Uterus (tissue), 4 donors: Measurements from ENCODE around the gene DGKD. TPM values are rescaled to one million over a fixed set of nuclear protein-coding genes. Genes with fewer than 3 reads are reported as not detected.

ENCODE experiments used
- DNase-seq, 2 donors: peaks; one replicate each; pipeline ENCODE4 v3.0.0-alpha.2; 2019 to 2020
- H3K27ac ChIP-seq, 2 donors: fragments of 200-600 bp; sonication (generic); 1 replicate in 1 of 2; 2 replicates in 1 of 2; pipeline ENCODE4 v1.5.1; 2016 to 2018
- H3K27me3 ChIP-seq, 2 donors: fragments of 200-600 bp; sonication (generic); one replicate each; pipeline ENCODE4 v1.5.1; 2018 to 2019; ENCODE audit warnings: control low read depth in 1 of 2
- H3K36me3 ChIP-seq, 2 donors: fragments of 200-600 bp; sonication (generic); one replicate each; pipeline ENCODE4 v1.5.1; 2019; ENCODE audit warnings: control low read depth in 1 of 2
- H3K4me1 ChIP-seq, 2 donors: fragments of 200-600 bp; sonication (generic); one replicate each; pipeline ENCODE4 v1.5.1; 2018 to 2019; ENCODE audit warnings: control low read depth in 1 of 2
- H3K4me3 ChIP-seq, 2 donors: fragments of 200-600 bp; sonication (generic); 1 replicate in 1 of 2; 2 replicates in 1 of 2; pipeline ENCODE4 v1.5.1; 2018 to 2019; ENCODE audit warnings: mild to moderate bottlenecking in 1 of 2
- H3K9me3 ChIP-seq, 2 donors: fragments of 200-600 bp; sonication (generic); one replicate each; pipeline ENCODE4 v1.5.1; 2019; ENCODE audit warnings: control low read depth in 1 of 2
- CTCF ChIP-seq, 4 experiments: fragments of 200-600 bp in 2 of 4; fragments of 450-650 bp in 2 of 4; sonication (generic) in 2 of 4; IDR thresholded peaks; one replicate each; pipeline ENCODE4 v1.5.1; 2016 to 2019; ENCODE audit warnings: antibody characterized with exemption in 4 of 4, mild to moderate bottlenecking in 2 of 4, moderate library complexity in 1 of 4
- POLR2A ChIP-seq, 2 donors: fragments of 450-650 bp; IDR thresholded peaks; one replicate each; pipeline ENCODE4 v1.6.1; 2016; ENCODE audit warnings: antibody characterized with exemption in 2 of 2, mild to moderate bottlenecking in 1 of 2, moderate library complexity in 1 of 2
- intact Hi-C: fragments of 100-400 bp; cut with DNase I; formaldehyde crosslinking; loops from one replicate; pipeline ENCODE4 v1.15.1; 2023; ENCODE audit warnings: low total_unique reads
- total RNA-seq, 4 donors: library from RNA; depleted of rRNA in 3 of 4; stranded (reverse); fragments of >200 nt in 3 of 4; gene quantifications; one replicate each; pipeline versions ENCODE4 v1.1.0 to v1.2.4, GENCODE V29; 2014 to 2023
- donor health status: DM: yes; HTN: yes; CAD: no.

The DGKD gene
- total RNA-seq, 4 donors from 2014 or later = 5.0 to 46.1 (median 28.0) TPM

DNA sequence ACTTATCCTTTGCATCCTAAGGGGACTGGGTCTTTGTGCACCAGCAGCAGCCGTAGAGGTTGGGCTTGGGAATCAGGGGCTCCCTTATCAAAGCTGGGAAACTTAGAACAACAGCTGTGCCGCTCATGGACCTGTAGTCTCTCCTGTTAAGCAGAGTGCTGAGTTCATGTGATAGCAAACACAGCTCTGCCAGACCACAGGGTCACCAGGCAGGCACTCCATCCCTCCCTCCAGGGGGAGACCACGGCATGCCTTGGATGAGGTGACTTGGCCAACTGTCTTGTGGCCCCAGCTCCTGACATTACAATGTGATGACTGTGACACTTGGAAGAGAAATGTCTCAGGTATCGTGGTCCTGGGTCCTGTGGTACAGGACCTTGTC lies 60.0 kb downstream of the DGKD start:
- Histone ChIP-seq H3K27ac (peak overlapping the region; percentile 1 to 39), H3K27me3 (no peaks in the 10 kb centered on the region), H3K4me3 (no peak overlapping the region), H3K9me3 (peaks cover 0 to 2% of the 10 kb centered on the region in 2 donors), H3K36me3 (no peaks in the 10 kb centered on the region), H3K4me1 (peaks cover 0 to 10% of the 10 kb centered on the region in 2 donors)
- intact Hi-C loops = no loop called here
- TF ChIP-seq POLR2A (IDR thresholded peaks at IDR 0.05) (no peak), CTCF (IDR thresholded peaks at IDR 0.05) (no peak)
- DNase-seq = no peak

GRCh38 chr2:233414777-233415570 lies 60.7 kb downstream of the DGKD start:
- no peak for TF ChIP-seq POLR2A (IDR thresholded peaks at IDR 0.05)
- TF ChIP-seq CTCF (IDR thresholded peaks at IDR 0.05) = no peak
- Histone ChIP-seq H3K27ac (peak overlapping the region in 1 of 2 donors; percentile 39), H3K9me3 (peaks cover 0 to 2% of the 10 kb centered on the region in 2 donors), H3K36me3 (no peaks in the 10 kb centered on the region), H3K4me3 (no peak overlapping the region), H3K4me1 (peaks cover 0 to 10% of the 10 kb centered on the region in 2 donors), H3K27me3 (no peaks in the 10 kb centered on the region)
- no peak for DNase-seq
- intact Hi-C loops = no loop called here

DNA sequence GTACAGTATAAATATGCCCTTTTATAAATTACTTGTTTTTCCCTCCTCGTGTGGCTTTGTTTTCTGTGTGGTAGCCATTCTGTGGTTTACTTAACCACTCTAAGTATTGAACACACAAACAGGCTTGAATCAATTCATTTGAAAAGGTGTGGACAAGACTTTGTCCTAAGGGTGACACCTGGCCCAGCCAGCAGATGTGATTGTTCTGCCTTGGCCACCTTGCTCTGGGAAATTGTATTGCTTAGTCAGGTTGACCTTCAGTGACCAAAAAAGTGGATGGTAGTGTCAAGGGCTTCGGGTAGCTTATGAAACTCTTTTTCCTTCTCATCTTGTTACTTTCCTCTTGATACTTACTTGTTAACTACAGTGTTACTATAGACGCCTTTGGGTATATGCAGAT lies 61.9 kb downstream of the DGKD start:
- no peaks in the 10 kb centered on the region for H3K36me3 ChIP-seq
- H3K4me3 ChIP-seq = no peak overlapping the region
- no peak overlapping the region for H3K27ac ChIP-seq
- H3K4me1 ChIP-seq = peaks cover 0 to 10% of the 10 kb centered on the region in 2 donors
- intact Hi-C loops = no loop called here
- TF ChIP-seq CTCF (IDR thresholded peaks at IDR 0.05) = no peak
- TF ChIP-seq POLR2A (IDR thresholded peaks at IDR 0.05) = no peak
- DNase-seq = no peak
- H3K27me3 ChIP-seq = no peaks in the 10 kb centered on the region
- H3K9me3 ChIP-seq = peaks cover 0 to 2% of the 10 kb centered on the region in 2 donors

GRCh38 chr2:233416706-233417105 lies 62.4 kb downstream of the DGKD start:
- Histone ChIP-seq H3K4me3 (no peak overlapping the region), H3K9me3 (peaks cover 0 to 1% of the 10 kb centered on the region in 2 donors), H3K36me3 (no peaks in the 10 kb centered on the region), H3K27ac (no peak overlapping the region), H3K27me3 (no peaks in the 10 kb centered on the region), H3K4me1 (peaks cover 0 to 10% of the 10 kb centered on the region in 2 donors)
- DNase-seq = no peak
- intact Hi-C loops = no loop called here
- TF ChIP-seq CTCF (IDR thresholded peaks at IDR 0.05) = no peak
- TF ChIP-seq POLR2A (IDR thresholded peaks at IDR 0.05) = no peak

DNA sequence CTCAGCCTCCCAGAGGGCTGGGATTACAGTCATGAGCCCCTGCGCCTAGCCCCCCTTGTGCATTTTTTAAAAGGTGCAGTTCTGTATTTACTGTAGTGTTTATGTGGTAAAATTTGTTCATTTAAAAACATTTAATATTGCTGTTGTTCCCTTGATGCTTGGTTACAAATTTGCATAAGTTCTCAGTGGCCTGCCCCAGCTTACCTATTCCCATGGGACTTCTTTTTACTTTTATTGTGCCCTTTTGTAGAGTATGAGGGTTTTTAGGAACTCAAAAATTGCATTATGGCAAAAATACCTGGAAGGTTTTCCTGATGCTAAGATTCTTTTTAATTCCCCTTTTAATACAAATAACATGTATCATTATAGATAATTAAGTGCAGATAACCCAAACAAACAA lies 63.0 kb downstream of the DGKD start:
- Histone ChIP-seq H3K4me1 (peaks cover 0 to 10% of the 10 kb centered on the region in 2 donors), H3K27me3 (no peaks in the 10 kb centered on the region), H3K27ac (no peak overlapping the region), H3K9me3 (no peaks in the 10 kb centered on the region), H3K36me3 (no peaks in the 10 kb centered on the region), H3K4me3 (no peak overlapping the region)
- no peak for TF ChIP-seq POLR2A (IDR thresholded peaks at IDR 0.05)
- no peak for TF ChIP-seq CTCF (IDR thresholded peaks at IDR 0.05)
- DNase-seq = no peak
- intact Hi-C loops = no loop called here
